ENCODE measurements around the gene AHRR.

Gene AHRR

GRCh38 chr5:347712-348284 lies 26.3 kb downstream of the AHRR start:
- no peak for FAIRE-seq

- FAIRE-seq, result no peak
Observed at GRCh38 chr5:348726-349125, 27.2 kb downstream of the AHRR start.

- no peak for FAIRE-seq
Observed at GRCh38 chr5:350355-350754, 28.8 kb downstream of the AHRR start.

- FAIRE-seq, result no peak
Observed at GRCh38 chr5:351084-351920, 29.8 kb downstream of the AHRR start.

- no peak for FAIRE-seq
Observed at GRCh38 chr5:351921-352245, 30.4 kb downstream of the AHRR start.

- no peak for FAIRE-seq
Observed at GRCh38 chr5:352639-353611, 31.4 kb downstream of the AHRR start.

GRCh38 chr5:353612-354580 lies 32.4 kb downstream of the AHRR start:
- FAIRE-seq, result no peak

- FAIRE-seq, result no peak
Observed at GRCh38 chr5:354581-355378, 33.3 kb downstream of the AHRR start.

- FAIRE-seq, result no peak
Observed at GRCh38 chr5:355379-355935, 33.9 kb downstream of the AHRR start.

GRCh38 chr5:355958-356357 lies 34.4 kb downstream of the AHRR start:
- FAIRE-seq, result no peak

- FAIRE-seq, result no peak
Observed at GRCh38 chr5:359301-359897, 37.9 kb downstream of the AHRR start.

- no peak for FAIRE-seq
Observed at GRCh38 chr5:360257-361027, 38.9 kb downstream of the AHRR start.

- no peak for FAIRE-seq
Observed at GRCh38 chr5:362189-362588, 40.7 kb downstream of the AHRR start.

- no peak for FAIRE-seq
Observed at GRCh38 chr5:362978-363765, 41.7 kb downstream of the AHRR start.

GRCh38 chr5:364497-364896 lies 43.0 kb downstream of the AHRR start:
- no peak for FAIRE-seq

GRCh38 chr5:366541-367357 lies 45.2 kb downstream of the AHRR start:
- FAIRE-seq, result no peak

GRCh38 chr5:367358-368130 lies 46.0 kb downstream of the AHRR start:
- FAIRE-seq, result no peak
